ENCODE measurements around the gene MPDU1.

GRCh38 chr17:7627250-7628121 lies 43.8 kb downstream of the MPDU1 start, which contains the start of gene SAT2:
- TF ChIP-seq POLR2AphosphoS5 (IDR thresholded peaks at IDR 0.05; ENCODE audit: low read length) (peak; percentile 73), BCLAF1 (IDR thresholded peaks at IDR 0.05) (no peak)

Data from GM12878 (cell line).